GM18502 (cell line): ENCODE results near the gene HS3ST6.
"Not testable (repeated sequence)": the region's sequence is repeated elsewhere in the genome, so short reads cannot be mapped to it uniquely, and the experiment has no call there.

Source experiments
- ATAC-seq: cut with Tn5 transposase; IDR thresholded peaks from one replicate; pipeline ENCODE4 v1.9.1; 2021; ENCODE audit warnings: mild to moderate bottlenecking; ENCODE audit not compliant: unreplicated experiment, poor library complexity

The HS3ST6 gene

GRCh38 chr16:1918351-1919326 is at the start of gene HS3ST6:
TSS of gene HS3ST6 (minus strand) at chr16:1918415. CDS start at chr16:1918323, 92 bp downstream.
- ATAC-seq: no peak

GRCh38 chr16:1966460-1966859 is 48.2 kb upstream of the HS3ST6 start, which contains the start of gene RNF151:
TSS of gene RNF151 (plus strand) at chr16:1966856. CDS start at chr16:1966882, 26 bp downstream.
- ATAC-seq: no peak

- ATAC-seq: no peak
Observed at GRCh38 chr16:1965396-1966001, 47.3 kb upstream of the HS3ST6 start.

GRCh38 chr16:1964506-1965395 is 46.5 kb upstream of the HS3ST6 start, which contains the start of gene RPS2:
TSS of gene RPS2 (minus strand) at chr16:1964826. CDS start at chr16:1964625, 201 bp downstream.
- peak; percentile 78 for ATAC-seq

GRCh38 chr16:1963806-1964505 is 45.7 kb upstream of the HS3ST6 start:
- ATAC-seq: peak; percentile 2

GRCh38 chr16:1962161-1963153 is 44.2 kb upstream of the HS3ST6 start:
- ATAC-seq: not testable (repeated sequence)

GRCh38 chr16:1961651-1962067 is 43.4 kb upstream of the HS3ST6 start:
- ATAC-seq: no peak

GRCh38 chr16:1960665-1961630 is 42.7 kb upstream of the HS3ST6 start:
- ATAC-seq: no peak

- peak; percentile 72 for ATAC-seq
Observed at GRCh38 chr16:1959269-1960039, 41.2 kb upstream of the HS3ST6 start, which contains the start of gene NDUFB10. TSS of gene NDUFB10 (plus strand) at chr16:1959538. CDS start at chr16:1959625, 87 bp downstream.

GRCh38 chr16:1958715-1959268 is 40.6 kb upstream of the HS3ST6 start:
- peak; percentile 6 for ATAC-seq

- ATAC-seq: not testable (repeated sequence)
Observed at GRCh38 chr16:1958143-1958491, 39.9 kb upstream of the HS3ST6 start.

GRCh38 chr16:1957434-1958142 is 39.4 kb upstream of the HS3ST6 start:
- ATAC-seq: not testable (repeated sequence)

GRCh38 chr16:1953734-1954133 is 35.5 kb upstream of the HS3ST6 start:
- ATAC-seq: no peak

- no peak for ATAC-seq
Observed at GRCh38 chr16:1950559-1950958, 32.3 kb upstream of the HS3ST6 start.

GRCh38 chr16:1950047-1950446 is 31.8 kb upstream of the HS3ST6 start:
- ATAC-seq: no peak

GRCh38 chr16:1949507-1949906 is 31.3 kb upstream of the HS3ST6 start:
- ATAC-seq: no peak
